Measurements from ENCODE around the gene KISS1R.
A peak's percentile ranks its signal among the peaks of the same experiment; 100 is the strongest.

Gene KISS1R

GRCh38 chr19:934197-934840 lies 17.2 kb downstream of the KISS1R start:
- DNase-seq, result no peak
- intact Hi-C loops (cut with DNase I), result no loop called here

DNA sequence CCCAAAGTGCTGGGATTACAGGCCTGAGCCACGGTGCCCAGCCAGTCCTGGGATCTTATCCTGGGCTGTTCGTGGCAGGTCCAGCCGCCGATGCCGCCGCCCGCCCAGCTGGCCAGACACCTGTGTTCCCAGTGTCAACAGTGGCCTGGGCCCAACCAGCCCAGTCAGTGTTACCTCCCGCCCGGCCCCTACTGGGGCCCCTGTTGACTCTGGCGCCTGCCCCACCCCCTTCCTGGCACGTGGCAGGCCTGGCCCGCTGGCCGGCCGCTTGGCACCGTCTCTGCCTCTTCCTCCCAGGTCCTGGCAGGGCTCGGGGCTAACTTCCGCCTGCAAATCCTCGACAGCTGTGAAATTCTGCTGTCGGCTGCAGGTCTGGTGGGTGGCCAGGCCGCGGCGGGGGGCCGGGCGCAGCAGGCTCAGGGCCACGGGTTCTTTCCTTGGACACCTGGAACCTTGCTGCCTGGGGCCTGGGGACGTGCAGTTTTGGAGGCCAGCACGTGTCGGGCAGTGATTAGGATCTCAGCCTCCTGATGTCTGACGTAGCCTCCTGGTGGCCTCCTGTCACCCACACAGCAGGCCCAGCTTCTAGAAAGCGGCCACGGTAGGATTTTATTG lies 17.8 kb downstream of the KISS1R start:
- intact Hi-C loops (cut with DNase I), result no loop called here

DNA sequence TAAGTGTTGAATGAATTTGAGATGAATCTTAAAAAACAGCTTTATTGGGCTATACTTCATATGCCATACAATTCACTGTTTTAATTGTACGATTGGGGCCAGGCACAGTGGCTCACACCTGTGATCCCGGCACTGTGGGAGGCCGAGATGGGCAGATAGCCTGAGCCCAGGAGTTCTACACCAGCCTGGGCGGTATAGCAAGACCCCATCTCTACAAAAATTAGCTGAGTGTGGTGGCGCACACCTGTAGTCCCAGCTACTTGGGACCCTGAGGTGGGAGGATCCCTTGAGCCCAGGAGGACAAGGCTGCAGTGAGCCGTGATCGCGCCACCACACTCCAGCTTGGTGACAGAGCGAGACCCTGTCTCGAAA lies 19.0 kb downstream of the KISS1R start:
- intact Hi-C loops (cut with DNase I), result no loop called here

More for the DNA sequence above, 17.8 kb downstream of the KISS1R start:
- DNase-seq, result peak in 9 of 10 donors; percentile 36 to 95 (median 58)

DNA sequence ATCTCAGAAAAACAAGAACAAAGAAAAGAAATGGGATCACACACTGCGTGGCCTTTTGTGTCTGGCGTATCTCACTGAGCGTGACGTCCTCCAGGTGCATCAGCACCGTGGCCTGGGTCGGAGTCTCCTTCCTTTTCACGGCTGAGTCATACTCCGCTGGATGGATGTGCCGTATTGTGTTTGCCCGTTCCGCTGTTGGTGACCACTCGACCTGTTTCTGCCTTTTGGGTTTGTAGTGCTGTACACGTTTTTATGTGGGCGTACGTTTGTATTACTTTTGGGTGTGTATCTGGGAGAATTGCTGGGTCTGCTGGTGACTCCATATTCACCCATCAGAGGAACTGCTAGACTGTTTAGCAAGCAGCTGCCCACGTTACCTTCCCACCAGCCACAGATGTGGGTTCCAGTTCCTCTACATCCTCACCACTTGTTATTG lies 20.1 kb downstream of the KISS1R start:
- intact Hi-C loops (cut with DNase I), result no loop called here
- no peak for DNase-seq

More for the DNA sequence above, 19.0 kb downstream of the KISS1R start:
- DNase-seq, result no peak

- no peak for DNase-seq
- intact Hi-C loops (cut with DNase I), result no loop called here
These were observed 21.2 kb downstream of the KISS1R start for GRCh38 chr19:938233-938923.

DNA sequence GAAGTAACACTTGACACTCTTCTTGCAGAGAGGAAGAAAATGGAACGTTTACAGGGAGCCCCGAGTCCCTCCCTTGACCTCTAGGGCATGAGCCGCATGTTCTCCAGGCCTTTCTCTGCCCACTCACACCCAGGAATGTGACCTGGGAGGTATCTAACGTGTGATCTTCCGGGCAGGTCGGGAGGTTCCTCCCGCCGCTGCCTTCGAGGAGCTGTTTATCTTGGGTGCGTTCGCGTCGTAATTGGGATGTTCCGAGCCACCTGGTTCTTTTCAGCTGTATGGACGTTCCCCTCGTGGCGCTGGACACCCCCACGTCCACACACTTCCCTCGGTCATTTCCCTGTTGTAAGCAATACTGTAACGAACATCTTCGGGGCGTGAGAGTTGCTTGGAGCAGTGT lies 22.3 kb downstream of the KISS1R start:
- no peak for DNase-seq
- intact Hi-C loops (cut with DNase I), result no loop called here

DNA sequence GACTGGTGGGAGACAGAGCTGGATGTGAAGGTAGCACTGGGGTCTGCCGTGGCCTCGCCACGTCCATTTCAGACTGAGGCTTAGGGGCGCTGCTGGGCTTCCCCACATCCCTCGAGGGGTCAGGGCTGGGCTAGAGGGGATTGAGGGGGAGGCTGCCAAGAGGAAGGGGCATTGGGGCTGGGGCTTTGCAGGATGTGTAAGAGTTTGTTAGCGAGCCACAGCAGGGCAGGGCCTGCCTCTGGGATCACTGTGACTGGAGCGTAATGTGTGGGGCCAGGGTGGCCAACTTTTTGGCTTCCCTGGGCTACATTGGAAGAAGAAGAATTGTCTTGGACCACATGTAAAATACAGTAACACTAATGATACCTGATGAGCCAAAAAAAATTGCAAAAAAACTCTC lies 22.8 kb downstream of the KISS1R start:
- DNase-seq, result no peak
- intact Hi-C loops (cut with DNase I), result no loop called here

DNA sequence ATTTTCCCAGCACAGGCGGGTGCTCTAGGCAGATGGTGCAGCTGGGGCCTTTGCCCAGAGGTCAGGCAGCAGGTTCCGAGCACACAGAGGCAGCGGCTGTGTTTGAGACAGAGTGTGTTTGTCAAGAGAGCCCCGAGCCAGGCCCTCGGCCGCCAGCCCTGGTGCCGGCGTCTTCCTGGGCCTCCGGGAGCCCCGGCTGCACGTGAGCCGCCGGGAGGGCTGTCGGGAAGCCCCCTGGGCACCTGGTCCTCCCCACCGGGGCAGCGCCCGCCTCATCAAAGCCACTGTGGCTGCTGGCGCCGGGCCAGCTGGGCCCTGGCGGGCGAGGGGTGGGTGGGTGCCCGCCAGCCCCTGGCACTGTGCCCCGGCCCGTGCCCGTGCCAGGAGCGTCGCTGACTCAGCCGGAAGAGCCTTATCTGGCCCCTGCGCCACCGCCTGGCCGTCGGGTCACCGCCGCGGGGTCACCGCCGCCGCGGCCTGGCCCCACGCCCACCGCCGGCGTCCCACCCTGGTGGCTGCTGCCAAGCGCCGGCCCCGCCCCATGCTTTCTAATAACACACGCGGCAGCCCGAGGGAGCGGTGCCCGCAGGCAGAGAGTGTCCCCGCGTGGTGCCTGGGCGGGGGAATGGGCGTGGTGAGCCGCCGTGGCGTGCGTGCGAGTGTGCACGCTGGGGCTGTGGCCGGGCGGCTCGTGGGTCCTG lies 23.6 kb downstream of the KISS1R start:
- peak in 9 of 10 donors; percentile 51 to 97 (median 68) for DNase-seq
- intact Hi-C loops (cut with DNase I), result no loop called here

DNA sequence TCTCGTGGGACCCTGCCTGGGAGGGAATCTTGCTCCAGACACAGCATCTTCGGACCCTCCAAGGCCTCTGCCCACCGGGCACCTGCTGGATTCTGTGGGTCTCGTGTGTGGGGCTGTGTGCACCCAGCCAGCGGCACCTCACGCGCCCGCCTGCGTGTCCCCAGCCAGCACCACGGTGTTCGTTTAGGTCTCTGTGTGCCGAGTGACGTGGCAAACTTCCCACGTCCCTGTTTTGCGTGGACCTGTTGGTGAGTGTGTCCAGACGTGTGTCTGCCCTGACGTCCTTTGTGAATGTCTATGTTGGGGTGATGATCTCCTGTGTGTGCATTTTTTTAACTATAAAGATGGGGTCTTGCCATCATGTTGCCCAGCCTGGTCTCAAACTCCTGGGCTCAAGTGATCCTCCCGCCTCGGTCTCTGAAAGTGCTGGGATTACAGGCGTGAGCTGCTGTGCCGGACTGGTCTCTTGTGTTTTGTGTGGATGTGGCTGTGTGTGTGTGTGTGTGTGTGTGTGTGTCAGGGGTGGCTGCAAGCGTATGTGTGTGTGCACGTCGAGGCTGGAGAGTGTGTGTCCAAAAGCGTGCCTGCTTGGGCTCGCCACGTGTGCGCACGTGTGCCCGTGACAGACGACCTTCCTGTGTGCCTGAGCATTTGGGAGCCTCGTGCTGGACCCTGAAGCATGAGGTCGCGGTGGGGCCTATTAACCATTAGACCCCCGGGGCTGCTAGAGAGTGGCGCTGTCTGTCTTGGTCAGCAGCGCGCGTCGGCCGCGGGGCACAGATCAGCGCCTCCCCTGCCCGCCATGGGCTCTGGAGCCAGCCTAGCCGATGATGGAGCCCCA lies 24.4 kb downstream of the KISS1R start:
- intact Hi-C loops (cut with DNase I), result no loop called here
- no peak for DNase-seq

GRCh38 chr19:942133-942645 lies 25.1 kb downstream of the KISS1R start:
- DNase-seq, result no peak

DNA sequence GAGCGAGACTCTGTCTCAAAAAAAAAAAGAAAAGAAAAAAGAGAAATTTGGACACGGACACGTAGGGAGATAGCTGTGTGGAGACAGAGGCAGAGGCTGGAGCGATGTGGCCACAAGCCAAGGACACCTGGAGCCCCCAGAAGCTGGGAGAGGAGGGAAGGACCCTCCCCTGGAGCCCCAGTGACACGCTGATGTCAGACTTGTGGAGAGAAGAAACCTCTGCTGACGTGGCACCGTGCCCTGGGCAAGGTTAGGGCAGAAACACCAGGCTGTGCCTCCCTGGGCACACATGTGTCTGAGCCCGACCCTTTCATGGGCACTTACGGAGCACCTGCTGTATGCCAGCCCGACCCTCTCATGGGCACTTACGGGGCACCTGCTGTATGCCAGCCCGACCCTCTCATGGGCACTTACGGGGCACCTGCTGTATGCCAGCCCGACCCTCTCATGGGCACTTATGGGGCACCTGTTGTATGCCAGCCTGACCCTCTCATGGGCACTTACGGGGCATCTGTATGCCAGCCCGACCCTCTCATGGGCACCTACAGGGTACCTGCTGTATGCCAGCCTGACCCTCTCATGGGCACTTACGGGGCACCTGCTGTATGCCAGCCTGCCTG lies 26.5 kb downstream of the KISS1R start:
- intact Hi-C loops (cut with DNase I), result no loop called here
- no peak for DNase-seq

More at GRCh38 chr19:942133-942645, 25.1 kb downstream of the KISS1R start:
- intact Hi-C loops (cut with DNase I), result no loop called here

GRCh38 chr19:944171-944567 lies 27.0 kb downstream of the KISS1R start:
- intact Hi-C loops (cut with DNase I), result no loop called here
- DNase-seq, result peak in 3 of 10 donors; percentile 39 to 89 (median 87)

DNA sequence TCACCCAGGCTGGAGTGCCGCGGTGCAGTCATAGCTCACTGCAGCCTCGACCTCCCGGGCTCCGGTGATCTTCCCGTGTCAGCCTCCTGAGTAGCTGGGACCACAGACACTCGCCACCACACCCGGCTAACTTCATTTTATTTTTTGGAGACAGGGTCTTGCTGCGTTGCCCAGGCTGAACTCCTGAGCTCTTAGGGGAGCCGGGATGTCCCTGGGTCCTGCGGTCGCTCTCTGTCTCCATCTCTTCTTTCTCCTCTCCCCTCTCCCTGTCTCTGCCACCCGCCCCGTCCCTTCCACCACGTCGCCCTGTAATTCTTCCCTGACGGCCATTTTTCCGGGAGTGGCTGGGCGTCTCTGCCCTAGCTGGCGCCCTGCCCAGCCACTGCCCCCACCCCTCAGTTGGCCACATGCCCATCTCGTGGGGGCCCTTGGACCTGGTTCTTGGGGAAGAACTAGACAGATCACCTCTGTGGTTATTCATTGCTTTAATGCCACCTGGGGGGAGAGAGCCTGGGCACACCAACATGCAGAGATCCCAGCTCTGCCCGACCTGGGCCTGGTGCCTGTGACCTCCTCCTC lies 27.6 kb downstream of the KISS1R start:
- DNase-seq, result peak in 1 of 10 donors; percentile 74
- intact Hi-C loops (cut with DNase I), result no loop called here

DNA sequence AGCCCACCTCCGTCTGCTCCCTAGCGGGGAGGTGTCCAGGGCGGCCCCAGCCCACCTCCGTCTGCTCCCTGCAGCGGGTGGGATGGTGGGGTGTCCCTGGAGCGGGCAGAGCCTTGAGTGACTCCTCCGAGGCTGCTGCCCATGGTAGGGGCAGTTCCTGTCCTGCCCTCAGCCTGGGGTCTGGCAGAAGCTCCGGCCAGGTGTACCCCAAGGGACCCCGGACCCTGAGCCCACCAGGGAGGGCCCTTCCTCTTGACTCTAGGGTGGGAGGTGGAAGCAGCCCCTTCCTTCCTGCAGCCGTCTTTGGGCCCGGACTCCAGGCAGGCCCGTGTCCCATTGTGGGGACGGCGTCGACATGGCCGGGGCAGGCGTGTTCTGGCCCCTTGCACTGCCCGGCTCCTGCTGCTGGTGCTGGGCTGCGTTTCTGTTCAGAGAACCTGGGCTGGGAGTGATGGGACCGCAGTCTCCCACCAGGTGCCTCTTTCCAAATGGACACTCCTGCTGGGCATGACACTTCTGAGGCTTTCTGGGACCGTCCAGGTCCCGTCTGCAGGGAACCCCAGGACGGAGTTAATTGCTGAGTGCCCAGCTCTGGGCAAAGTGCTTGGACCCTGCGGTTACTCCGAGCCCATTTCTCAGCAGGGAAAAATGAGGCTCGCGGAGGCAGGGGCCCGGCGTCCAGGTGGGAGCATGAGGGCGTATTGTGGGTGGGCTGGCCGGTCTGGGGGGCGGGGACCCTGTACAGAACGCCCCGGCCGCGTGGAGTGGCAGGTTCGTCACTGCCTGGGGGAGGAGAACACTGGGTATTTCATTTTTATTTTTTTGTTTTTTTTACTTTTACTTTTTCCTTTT lies 28.5 kb downstream of the KISS1R start:
- intact Hi-C loops (cut with DNase I), result no loop called here
- peak in 1 of 10 donors; percentile 71 for DNase-seq

DNA sequence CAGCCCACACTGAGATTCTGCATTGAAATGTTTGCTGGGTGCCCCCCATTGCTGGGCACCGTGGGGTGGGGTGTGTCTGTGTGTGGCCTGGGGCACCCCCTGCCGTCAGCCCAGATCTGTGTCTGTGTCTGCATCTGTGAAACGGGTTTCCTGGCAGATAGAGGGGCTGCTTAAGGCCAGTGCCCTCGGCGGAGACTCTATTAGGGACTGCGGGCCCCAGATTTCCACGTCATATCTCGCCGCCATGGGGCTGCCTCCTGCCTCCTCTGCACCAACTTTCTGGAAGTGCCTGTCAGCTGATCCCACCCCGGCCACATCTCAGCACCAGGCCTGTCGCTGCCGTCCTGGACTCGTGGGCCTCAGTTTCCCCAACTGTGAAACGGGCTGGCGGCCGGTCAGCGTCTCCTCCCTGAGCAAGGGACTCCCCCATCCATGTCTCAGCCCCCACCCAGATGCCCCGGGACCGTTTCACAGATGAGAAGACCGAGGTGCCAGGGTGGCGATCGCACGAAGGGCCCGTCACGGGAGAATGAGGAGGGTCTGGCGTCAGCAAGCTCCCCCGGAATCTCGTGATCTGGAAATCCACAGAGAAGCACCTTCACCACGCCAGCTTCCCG lies 30.1 kb downstream of the KISS1R start:
- intact Hi-C loops (cut with DNase I), result no loop called here
- DNase-seq, result no peak

- peak in 5 of 10 donors; percentile 28 to 92 (median 41) for DNase-seq
- intact Hi-C loops (cut with DNase I), result no loop called here
These were observed 30.8 kb downstream of the KISS1R start for GRCh38 chr19:947707-948539.

Data from posterior cingulate gyrus (tissue), 11 donors.